HG02610 (cell line): Measurements from ENCODE around the gene HMGB4.

ENCODE experiments used
- ATAC-seq: cut with Tn5 transposase; IDR thresholded peaks from one replicate; pipeline ENCODE4 v1.9.1; 2021; ENCODE audit warnings: mild to moderate bottlenecking, moderate library complexity; ENCODE audit not compliant: unreplicated experiment

Gene HMGB4

GRCh38 chr1:33846861-33847260, 17.0 kb upstream of the HMGB4 start:
- ATAC-seq: no peak

GRCh38 chr1:33848205-33848937, 15.5 kb upstream of the HMGB4 start:
- no peak for ATAC-seq

GRCh38 chr1:33849211-33849610, 14.7 kb upstream of the HMGB4 start:
- no peak for ATAC-seq

- ATAC-seq: no peak
Measured at GRCh38 chr1:33850481-33850880, 13.4 kb upstream of the HMGB4 start.

GRCh38 chr1:33852711-33853110, 11.2 kb upstream of the HMGB4 start:
- no peak for ATAC-seq

DNA sequence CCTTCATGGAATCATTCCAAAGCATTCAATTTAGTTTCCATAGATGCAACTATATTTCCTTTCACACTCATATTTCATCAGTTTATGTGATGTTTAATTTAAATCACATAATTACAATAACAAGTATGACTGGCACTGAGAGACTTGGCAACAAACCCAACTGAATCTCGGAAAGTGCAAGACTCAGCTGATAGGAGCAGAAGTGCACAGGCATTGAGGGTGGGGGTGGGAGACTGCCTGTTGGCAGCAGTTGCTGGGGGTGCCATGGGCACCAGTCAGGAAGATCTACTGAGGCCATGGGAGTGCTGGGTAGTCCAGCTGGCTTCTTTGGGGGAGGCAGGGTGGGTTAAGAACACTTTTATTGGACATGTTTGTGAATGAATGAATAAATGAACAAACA, 10.4 kb upstream of the HMGB4 start:
- no peak for ATAC-seq

DNA sequence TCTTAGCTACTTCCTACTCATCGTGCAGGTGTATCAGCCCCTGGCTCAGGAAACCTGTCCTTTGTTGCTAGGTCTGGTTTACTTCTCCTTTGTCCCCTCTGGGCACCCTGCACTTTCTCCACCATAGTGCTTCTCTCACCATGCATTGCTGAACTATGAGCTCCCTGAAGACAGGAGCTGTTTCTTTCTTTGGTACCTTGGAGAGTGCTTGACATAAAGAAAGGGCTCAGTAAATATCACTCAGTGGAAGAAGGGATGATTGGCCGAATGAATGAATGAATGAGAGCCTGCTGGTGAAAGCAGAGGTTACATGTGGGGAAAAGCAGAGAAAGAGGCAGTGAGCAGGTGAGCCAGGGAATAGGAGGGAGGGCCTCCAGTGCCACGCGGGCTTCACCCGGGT, 9.8 kb upstream of the HMGB4 start:
- ATAC-seq: no peak

DNA sequence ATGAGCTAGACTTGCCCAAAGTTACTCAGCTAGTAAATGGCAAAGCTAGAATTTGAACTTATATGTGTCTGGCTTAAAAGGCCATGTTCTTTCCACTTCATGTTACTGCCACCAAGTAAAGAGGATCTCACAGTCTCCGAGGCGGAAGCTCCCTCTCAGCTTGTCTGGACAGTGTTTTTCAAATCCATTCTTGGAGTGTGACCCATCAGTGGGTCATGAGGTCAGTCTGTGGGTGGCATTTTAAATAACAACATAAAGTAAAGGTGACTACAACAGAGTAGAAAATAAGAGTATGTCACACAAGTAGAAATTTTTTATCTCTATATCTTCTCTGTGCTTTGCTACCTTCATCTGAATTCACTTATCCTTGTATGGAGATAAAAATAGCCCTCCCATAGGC, 3.2 kb upstream of the HMGB4 start:
- no peak for ATAC-seq

DNA sequence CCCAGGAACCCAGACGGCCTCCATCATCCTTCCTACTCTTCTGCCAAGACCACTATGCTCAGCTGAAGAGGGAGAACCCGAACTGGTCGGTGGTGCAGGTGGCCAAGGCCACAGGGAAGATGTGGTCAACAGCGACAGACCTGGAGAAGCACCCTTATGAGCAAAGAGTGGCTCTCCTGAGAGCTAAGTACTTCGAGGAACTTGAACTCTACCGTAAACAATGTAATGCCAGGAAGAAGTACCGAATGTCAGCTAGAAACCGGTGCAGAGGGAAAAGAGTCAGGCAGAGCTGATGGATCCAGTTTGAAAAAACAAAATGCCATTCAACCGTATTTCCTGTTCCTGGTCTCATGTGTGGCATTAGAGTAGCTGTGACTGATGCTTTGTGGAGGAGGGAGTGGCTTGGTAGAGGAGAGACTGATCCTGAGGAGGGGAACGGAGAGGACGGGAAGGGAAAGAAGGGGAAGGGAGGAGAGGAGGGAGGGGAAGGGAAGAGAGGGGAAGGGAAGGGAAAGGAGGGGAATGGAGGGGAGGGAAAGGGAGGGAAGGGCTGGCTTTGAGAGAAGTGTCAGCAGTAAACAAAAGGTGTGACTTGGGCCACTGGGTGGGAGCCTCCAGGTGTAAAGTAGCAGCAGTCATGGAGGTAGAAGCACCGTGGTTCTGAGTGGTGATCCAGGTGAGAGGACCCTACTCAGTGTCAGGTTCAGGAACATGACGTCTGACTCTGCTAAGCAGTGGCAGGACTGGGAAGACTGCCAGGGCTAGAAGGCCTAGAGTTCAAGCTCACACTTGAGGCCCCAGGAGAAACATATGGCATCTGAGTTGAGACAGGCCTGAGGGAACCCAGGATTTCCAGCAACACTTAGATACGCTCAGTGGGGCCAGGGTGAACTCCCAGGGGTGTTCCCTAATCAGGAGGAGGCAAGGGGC, 846 bp downstream of the HMGB4 start:
- no peak for ATAC-seq

DNA sequence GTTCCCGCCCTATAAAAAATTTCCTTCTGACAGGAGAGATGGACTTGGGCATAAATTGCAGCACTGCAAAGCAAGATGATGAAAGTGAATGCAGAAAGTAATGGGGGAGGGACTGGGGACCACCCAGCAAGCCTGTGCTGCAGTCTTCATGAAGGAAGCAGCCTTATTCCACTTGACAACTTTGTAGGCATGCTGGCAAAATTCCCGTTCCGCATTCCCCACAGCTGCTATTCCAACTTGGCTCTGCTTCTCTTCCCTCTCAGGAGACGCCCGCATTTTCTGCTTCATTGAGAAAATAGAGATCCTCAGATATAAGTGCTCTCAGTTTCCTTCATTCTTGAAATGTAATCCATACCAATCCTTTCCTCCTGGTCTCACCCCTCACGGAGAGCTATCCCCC, 2.4 kb downstream of the HMGB4 start:
- no peak for ATAC-seq

GRCh38 chr1:33867684-33868083, 3.8 kb downstream of the HMGB4 start:
- ATAC-seq: no peak

GRCh38 chr1:33872275-33872674, 8.4 kb downstream of the HMGB4 start:
- ATAC-seq: no peak

DNA sequence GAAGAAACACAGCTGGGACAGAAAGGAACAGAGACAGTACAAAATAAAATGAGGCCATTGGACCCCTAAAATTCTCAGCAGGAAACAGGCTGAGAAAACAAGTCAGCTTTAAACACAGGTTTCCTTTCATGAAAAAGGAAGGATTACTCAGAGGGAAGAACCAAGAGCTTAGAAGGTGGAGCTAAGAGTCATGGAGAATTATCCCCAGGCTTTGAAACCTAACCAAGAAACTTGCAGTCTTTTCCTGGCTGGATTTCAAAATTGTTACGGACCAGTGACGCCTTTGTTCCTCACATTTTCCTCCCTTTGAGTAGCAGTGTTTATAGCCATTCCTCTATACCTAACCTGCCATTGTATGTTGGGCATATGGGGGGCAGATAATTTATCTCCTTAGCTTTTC, 8.8 kb downstream of the HMGB4 start:
- no peak for ATAC-seq

DNA sequence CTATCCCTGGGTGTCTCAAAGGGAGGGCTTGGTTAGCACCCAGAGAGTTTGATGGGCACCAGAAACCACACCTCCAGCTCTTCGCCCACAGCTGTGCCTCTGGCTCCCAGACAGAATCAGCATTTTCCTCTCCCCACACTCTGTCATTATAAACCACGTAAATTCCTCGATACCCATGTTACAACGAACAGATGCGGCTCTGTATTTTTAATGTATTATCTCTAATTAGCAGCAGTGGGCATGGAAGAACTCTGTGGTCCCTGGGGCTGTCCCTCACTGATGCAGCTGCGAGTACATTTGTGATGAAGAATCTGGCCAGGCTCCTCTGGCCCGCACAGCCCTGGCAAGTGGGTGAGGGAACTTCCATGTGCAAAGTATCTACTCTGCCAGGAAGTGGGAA, 10.8 kb downstream of the HMGB4 start:
- no peak for ATAC-seq

DNA sequence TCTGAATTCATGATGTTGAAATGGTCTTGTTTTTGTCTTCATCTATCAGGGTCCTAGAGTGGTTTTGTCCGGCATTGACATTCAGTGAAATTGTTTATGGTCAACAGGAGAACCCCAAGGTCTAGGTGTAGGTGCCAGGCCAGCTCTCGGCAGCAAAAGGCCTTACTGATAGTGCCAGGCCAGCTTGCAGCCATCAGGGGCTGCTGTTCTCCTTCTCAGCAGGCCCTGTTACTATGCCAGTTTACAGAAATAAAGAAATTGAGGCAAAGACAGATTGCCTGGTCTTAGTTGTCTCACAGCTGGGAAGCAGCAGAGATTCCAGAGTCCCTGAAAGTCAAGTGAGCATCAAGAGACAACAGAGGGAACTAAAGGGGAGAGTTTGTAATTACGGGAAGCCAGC, 12.0 kb downstream of the HMGB4 start:
- ATAC-seq: no peak

DNA sequence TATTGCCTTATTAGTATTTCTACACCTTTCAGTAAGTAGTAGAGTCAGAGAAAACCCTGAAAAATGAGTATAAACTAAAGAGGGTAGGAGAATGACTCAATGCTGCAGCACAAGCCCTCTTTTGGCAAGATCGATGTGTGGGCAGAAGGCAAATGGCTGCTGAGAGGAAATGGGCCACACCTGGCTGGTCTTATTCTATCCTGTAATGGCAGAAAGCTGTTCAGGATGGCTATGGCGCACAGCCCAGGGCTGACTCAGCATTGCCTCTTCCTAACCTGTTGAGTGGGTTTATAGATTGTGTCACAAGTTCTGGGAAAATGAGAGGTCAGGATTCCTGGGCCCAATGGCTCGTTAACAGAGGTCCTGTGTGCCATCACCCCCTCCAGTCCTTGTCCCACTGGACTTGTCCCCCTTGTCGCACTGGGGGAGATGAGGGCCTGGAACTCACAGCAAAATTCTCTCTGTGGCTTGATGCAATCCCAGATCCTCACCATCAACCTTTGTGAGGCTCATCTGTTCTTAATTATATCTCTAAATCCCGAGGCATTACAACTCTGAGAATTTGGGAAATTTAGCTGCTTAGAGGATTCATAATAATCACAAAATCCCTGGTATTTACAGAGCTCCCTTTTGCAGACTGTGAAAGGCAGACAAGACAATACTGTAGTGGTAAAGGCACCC, 13.2 kb downstream of the HMGB4 start:
- ATAC-seq: no peak

DNA sequence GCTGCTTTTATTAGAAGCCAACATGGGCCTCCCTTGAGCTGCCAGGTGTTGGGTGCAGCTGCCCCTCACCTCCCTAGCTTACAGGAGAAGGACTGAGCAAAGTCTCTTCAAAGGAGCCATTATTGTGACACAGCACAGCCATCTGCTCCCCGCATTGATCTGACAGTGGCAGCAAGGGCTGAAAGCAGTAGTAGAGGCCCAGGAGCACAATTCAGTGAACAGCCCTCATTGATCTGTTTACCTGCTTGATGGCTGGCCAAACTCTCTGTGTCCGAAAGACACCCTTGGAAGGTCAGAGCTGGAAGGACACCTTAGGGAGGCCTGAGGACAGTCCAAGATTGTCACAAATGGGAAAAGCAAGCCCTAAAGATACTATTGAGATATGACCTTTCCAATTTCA, 14.5 kb downstream of the HMGB4 start:
- no peak for ATAC-seq

GRCh38 chr1:33880305-33880704, 16.4 kb downstream of the HMGB4 start:
- no peak for ATAC-seq

DNA sequence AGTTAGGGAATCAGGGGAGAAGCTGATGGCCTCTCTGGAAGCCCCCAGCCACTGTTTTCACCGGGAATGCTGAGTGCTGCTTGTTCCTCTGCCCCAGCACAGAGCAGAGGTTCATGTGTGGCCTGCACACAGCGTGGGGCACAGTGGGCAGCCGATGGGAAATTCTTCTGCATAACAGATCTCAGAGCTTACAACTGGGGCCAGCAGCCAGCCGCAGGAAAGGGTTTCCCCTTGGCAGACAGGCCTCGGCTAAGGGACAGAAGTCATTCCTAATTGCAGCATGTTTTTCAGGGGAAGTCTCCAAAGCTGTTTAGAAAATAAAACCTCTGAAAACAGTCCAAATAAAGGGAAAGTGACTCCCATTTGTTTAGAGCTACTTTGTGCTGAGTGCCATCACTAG, 22.6 kb downstream of the HMGB4 start:
- ATAC-seq: no peak

GRCh38 chr1:33893147-33893830, 29.4 kb downstream of the HMGB4 start:
- no peak for ATAC-seq

DNA sequence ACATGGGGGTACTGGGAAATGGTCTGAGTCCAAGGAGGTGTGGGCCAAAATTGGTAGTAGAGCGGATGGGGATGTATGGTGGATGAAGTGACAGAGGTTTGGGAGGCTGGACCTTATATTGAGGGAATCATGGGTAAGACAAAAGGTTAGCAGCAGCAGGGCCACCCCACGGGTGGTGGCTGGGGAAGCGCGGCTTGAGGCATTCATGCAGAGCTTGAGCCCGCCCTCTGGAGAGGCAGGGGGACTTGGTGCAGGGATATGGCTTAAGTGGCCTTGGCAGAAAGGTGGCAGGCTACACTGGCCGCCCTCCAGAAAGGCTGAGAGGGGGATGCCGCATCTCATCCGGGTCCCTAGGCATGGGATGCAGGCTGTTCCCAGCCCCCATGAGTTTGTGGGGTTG, 31.5 kb downstream of the HMGB4 start:
- no peak for ATAC-seq
